HepG2 (cell line): ENCODE measurements around the gene STYXL1. TPM values are rescaled to one million over a fixed set of nuclear protein-coding genes. Genes with fewer than 3 reads are reported as not detected.

Source experiments
- IRX3 ChIP-seq: sonication (generic); formaldehyde crosslinking; IDR thresholded peaks from 2 replicates; pipeline ENCODE4 v1.8.1; 2023; ENCODE audit warnings: mild to moderate bottlenecking, low read depth, missing genetic modification reagents, borderline replicate concordance
- KDM5B ChIP-seq: sonication (generic); formaldehyde crosslinking; IDR thresholded peaks from 2 replicates; pipeline ENCODE4 v1.4.0; 2020; ENCODE audit warnings: missing genetic modification reagents, mild to moderate bottlenecking, borderline replicate concordance
- KLF13 ChIP-seq: sonication (generic); formaldehyde crosslinking; IDR thresholded peaks from 2 replicates; pipeline ENCODE4 v1.4.0; 2020; ENCODE audit warnings: mild to moderate bottlenecking, missing genetic modification reagents
- NCOA2 ChIP-seq: sonication (generic); formaldehyde crosslinking; IDR thresholded peaks from 2 replicates; pipeline ENCODE4 v1.8.0; 2022; ENCODE audit warnings: inconsistent platforms
- POGZ ChIP-seq: sonication (generic); formaldehyde crosslinking; IDR thresholded peaks from 2 replicates; pipeline ENCODE4 v1.4.0; 2020; ENCODE audit warnings: mild to moderate bottlenecking, missing genetic modification reagents
- RARA ChIP-seq: IDR thresholded peaks from 2 replicates; pipeline ENCODE4 v1.6.1; 2016; ENCODE audit warnings: missing genetic modification reagents, missing compliant biosample characterization
- SP5 ChIP-seq: IDR thresholded peaks from 2 replicates; pipeline ENCODE4 v1.6.1; 2016; ENCODE audit warnings: low read depth, borderline replicate concordance
- polyA plus RNA-seq, 8 experiments: library from polyadenylated mRNA; depleted of rRNA in 3 of 8; stranded (reverse) in 7 of 8; unstranded in 1 of 8; fragments of >200 nt; fragmentation: Illumina TruSeq in 4 of 8; extraction: Trizol in 4 of 8; gene quantifications; 2 replicates each; pipeline versions ENCODE4 v1.2.1 to v1.2.3, GENCODE V29; 2011 to 2016; ENCODE audit warnings: low read depth in 4 of 8, missing spikeins in 1 of 8, mixed read lengths in 1 of 8; ENCODE audit not compliant: insufficient read depth in 1 of 8
- total RNA-seq, 5 experiments: library from RNA; depleted of rRNA; stranded (reverse); fragments of >200 nt; fragmentation: Illumina TruSeq; extraction: Trizol; gene quantifications; 2 replicates each; pipeline ENCODE4 v1.2.3, GENCODE V29; 2016; ENCODE audit warnings: low read depth in 1 of 5
- TF ChIP-seq, protein P1 (sequence below): IDR thresholded peaks from 2 replicates; pipeline ENCODE4 v1.6.1; 2012; ENCODE audit warnings: inconsistent platforms
- TF ChIP-seq, protein P2 (sequence below): sonication (generic); formaldehyde crosslinking; IDR thresholded peaks from 2 replicates; pipeline ENCODE4 v1.5.1; 2020; ENCODE audit warnings: mild to moderate bottlenecking, missing genetic modification reagents, moderate library complexity
- TF ChIP-seq, protein P3 (sequence below): sonication (generic); formaldehyde crosslinking; IDR thresholded peaks from 2 replicates; pipeline ENCODE4 v1.8.1; 2022; ENCODE audit warnings: low read depth, mild to moderate bottlenecking, missing genetic modification reagents
- TF ChIP-seq, protein P4 (sequence below): sonication (generic); formaldehyde crosslinking; IDR thresholded peaks from 2 replicates; pipeline ENCODE4 v1.4.0; 2020; ENCODE audit warnings: mild to moderate bottlenecking, missing genetic modification reagents, borderline replicate concordance
- TF ChIP-seq, protein P5 (sequence below): sonication (generic); formaldehyde crosslinking; IDR thresholded peaks from 2 replicates; pipeline ENCODE4 v1.5.0; 2020; ENCODE audit warnings: missing genetic modification reagents

Gene STYXL1
- total and polyA plus RNA-seq, 2 of the 13 experiments (the other 11 are each of a cell fraction or from before 2014, with no cell fraction given) = 23.9 to 38.3 TPM

DNA sequence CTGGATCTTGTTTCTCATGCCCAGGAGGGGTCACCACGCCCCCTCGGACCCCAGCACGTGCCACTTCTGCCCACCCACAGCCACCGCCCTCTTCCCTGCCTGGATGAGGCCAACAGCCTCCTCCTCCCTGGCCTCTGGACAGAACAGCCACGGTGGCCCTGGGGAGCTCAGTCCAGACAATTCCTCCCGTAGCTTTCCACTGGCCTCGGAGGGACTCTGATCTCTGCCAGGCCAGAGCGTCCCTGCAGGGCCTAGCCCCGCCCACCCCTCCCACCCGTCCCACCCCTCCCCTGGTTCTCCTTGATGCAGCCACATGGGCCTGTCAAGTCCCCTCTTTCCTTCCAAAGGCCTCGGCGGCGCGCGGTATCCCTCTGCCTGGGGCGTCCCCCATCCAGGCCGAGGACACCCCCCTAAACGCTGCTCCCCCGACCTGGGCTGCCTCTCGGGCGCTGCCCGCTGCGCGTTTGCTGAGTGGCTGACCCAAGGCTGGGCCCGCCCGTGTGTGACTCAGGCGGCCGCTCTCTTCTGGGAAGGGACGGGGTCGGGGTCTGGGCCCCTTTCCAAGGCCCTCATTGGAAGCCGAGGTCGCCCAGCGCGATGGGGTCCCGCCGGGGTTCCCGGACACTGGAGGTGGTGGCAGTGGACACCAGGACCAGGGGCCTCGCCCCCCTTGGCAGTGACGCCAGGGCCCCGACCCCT lies 54.0 kb downstream of the STYXL1 start (continued):
- TF ChIP-seq KLF13 (CRISPR knock-in tag) (no peak), NCOA2 (CRISPR knock-in tag) (peak; percentile 29; the same call in 1 of the 2 replicates), RARA (CRISPR knock-in tag) (no peak), POGZ (CRISPR knock-in tag) (peak; percentile 51; the same call in 1 of the 2 replicates), IRX3 (no peak), SP5 (CRISPR knock-in tag) (peak; percentile 80), KDM5B (peak; percentile 45; the same call in 1 of the 2 replicates)
- TF ChIP-seq, protein P1, sequence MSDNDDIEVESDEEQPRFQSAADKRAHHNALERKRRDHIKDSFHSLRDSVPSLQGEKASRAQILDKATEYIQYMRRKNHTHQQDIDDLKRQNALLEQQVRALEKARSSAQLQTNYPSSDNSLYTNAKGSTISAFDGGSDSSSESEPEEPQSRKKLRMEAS = peak; percentile 89
- TF ChIP-seq, protein P2, sequence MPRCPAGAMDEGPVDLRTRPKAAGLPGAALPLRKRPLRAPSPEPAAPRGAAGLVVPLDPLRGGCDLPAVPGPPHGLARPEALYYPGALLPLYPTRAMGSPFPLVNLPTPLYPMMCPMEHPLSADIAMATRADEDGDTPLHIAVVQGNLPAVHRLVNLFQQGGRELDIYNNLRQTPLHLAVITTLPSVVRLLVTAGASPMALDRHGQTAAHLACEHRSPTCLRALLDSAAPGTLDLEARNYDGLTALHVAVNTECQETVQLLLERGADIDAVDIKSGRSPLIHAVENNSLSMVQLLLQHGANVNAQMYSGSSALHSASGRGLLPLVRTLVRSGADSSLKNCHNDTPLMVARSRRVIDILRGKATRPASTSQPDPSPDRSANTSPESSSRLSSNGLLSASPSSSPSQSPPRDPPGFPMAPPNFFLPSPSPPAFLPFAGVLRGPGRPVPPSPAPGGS = peak; percentile 6; the same call in 1 of the 2 replicates
- TF ChIP-seq, protein P3, sequence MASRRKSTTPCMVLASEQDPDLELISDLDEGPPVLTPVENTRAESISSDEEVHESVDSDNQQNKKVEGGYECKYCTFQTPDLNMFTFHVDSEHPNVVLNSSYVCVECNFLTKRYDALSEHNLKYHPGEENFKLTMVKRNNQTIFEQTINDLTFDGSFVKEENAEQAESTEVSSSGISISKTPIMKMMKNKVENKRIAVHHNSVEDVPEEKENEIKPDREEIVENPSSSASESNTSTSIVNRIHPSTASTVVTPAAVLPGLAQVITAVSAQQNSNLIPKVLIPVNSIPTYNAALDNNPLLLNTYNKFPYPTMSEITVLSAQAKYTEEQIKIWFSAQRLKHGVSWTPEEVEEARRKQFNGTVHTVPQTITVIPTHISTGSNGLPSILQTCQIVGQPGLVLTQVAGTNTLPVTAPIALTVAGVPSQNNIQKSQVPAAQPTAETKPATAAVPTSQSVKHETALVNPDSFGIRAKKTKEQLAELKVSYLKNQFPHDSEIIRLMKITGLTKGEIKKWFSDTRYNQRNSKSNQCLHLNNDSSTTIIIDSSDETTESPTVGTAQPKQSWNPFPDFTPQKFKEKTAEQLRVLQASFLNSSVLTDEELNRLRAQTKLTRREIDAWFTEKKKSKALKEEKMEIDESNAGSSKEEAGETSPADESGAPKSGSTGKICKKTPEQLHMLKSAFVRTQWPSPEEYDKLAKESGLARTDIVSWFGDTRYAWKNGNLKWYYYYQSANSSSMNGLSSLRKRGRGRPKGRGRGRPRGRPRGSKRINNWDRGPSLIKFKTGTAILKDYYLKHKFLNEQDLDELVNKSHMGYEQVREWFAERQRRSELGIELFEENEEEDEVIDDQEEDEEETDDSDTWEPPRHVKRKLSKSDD (CRISPR knock-in tag) = no peak
- TF ChIP-seq, protein P4, sequence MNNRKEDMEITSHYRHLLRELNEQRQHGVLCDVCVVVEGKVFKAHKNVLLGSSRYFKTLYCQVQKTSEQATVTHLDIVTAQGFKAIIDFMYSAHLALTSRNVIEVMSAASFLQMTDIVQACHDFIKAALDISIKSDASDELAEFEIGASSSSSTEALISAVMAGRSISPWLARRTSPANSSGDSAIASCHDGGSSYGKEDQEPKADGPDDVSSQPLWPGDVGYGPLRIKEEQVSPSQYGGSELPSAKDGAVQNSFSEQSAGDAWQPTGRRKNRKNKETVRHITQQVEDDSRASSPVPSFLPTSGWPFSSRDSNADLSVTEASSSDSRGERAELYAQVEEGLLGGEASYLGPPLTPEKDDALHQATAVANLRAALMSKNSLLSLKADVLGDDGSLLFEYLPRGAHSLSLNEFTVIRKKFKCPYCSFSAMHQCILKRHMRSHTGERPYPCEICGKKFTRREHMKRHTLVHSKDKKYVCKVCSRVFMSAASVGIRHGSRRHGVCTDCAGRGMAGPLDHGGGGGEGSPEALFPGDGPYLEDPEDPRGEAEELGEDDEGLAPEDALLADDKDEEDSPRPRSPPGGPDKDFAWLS (CRISPR knock-in tag) = 0 out of 2 replicates have a peak, but pooled peaks have one; percentile 2
- TF ChIP-seq, protein P5, sequence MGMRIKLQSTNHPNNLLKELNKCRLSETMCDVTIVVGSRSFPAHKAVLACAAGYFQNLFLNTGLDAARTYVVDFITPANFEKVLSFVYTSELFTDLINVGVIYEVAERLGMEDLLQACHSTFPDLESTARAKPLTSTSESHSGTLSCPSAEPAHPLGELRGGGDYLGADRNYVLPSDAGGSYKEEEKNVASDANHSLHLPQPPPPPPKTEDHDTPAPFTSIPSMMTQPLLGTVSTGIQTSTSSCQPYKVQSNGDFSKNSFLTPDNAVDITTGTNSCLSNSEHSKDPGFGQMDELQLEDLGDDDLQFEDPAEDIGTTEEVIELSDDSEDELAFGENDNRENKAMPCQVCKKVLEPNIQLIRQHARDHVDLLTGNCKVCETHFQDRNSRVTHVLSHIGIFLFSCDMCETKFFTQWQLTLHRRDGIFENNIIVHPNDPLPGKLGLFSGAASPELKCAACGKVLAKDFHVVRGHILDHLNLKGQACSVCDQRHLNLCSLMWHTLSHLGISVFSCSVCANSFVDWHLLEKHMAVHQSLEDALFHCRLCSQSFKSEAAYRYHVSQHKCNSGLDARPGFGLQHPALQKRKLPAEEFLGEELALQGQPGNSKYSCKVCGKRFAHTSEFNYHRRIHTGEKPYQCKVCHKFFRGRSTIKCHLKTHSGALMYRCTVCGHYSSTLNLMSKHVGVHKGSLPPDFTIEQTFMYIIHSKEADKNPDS = 0 out of 2 replicates have a peak, but pooled peaks have one; percentile 42
